IMR-90 (cell line): ENCODE results near the gene QTRT2. TPM values are rescaled to one million over a fixed set of nuclear protein-coding genes. Genes with fewer than 3 reads are reported as not detected.

Experiments
- ATAC-seq: fragments of 200-7000 bp; cut with Tn5 transposase; 2 replicates; pipeline ENCODE4 v1.9.1; 2020; ENCODE audit warnings: low read depth, mild to moderate bottlenecking, moderate library complexity
- BruUV-seq: library from RNA; stranded (reverse); fragments of 400-500 nt; replicated peaks from 2 replicates; lab custom pipeline; 2021; lab: Mats Ljungman, UMichigan
- CTCF ChIA-PET: fragments of 300-600 bp; formaldehyde crosslinking; extraction: SDS; loops from one replicate; lab custom pipeline; 2021; ENCODE audit warnings: antibody characterized with exemption; lab: Yijun Ruan, JAX
- POLR2A ChIA-PET: fragments of 300-600 bp; sonication (Branson Sonifier 250); formaldehyde crosslinking; loops from one replicate; lab custom pipeline; 2022; ENCODE audit warnings: antibody characterized with exemption; ENCODE audit not compliant: unreplicated experiment; lab: Charles Lee
- DNase-seq: peaks from one replicate; pipeline ENCODE4 v3.0.0; 2013
- H2AFZ ChIP-seq: replicated peaks from 2 replicates; pipeline ENCODE3; 2013; ENCODE audit warnings: low read length, mild to moderate bottlenecking; ENCODE audit not compliant: poor library complexity
- H2AK5ac ChIP-seq: 2 replicates; pipeline ENCODE4 v1.6.1; 2013; ENCODE audit warnings: low read depth, low read length, inconsistent platforms
- H2AK9ac ChIP-seq: replicated peaks from 2 replicates; pipeline ENCODE3; 2013; ENCODE audit warnings: mild to moderate bottlenecking, low read depth, low read length, moderate library complexity; ENCODE audit not compliant: poor library complexity
- H2BK120ac ChIP-seq: 2 replicates; pipeline ENCODE4 v1.6.1; 2013; ENCODE audit warnings: low read depth, low read length, inconsistent platforms
- H2BK15ac ChIP-seq: 3 replicates; pipeline ENCODE4 v1.6.1; 2013; ENCODE audit warnings: low read depth, low read length, inconsistent platforms
- H2BK20ac ChIP-seq: 2 replicates; pipeline ENCODE4 v1.6.1; 2013; ENCODE audit warnings: low read depth, mild to moderate bottlenecking, inconsistent platforms, low read length, moderate library complexity
- H2BK5ac ChIP-seq: 2 replicates; pipeline ENCODE4 v1.6.1; 2013; ENCODE audit warnings: mild to moderate bottlenecking, low read depth, low read length, inconsistent platforms; ENCODE audit not compliant: poor library complexity, severe bottlenecking
- H3K14ac ChIP-seq: replicated peaks from 2 replicates; pipeline ENCODE4 v1.6.1; 2013; ENCODE audit warnings: low read depth, low read length, inconsistent platforms
- H3K18ac ChIP-seq: 2 replicates; pipeline ENCODE4 v1.6.1; 2013; ENCODE audit warnings: low read depth, low read length, control low read depth
- H3K23ac ChIP-seq: 2 replicates; pipeline ENCODE4 v1.6.1; 2013; ENCODE audit warnings: low read depth, low read length, inconsistent platforms
- H3K27ac ChIP-seq: 2 replicates; pipeline ENCODE4 v1.5.1; 2013; ENCODE audit warnings: mild to moderate bottlenecking, control low read depth, low read length; ENCODE audit not compliant: insufficient read depth
- H3K27me3 ChIP-seq: 2 replicates; pipeline ENCODE4 v1.6.1; 2013; ENCODE audit warnings: low read length; ENCODE audit not compliant: control insufficient read depth, insufficient read depth
- H3K36me3 ChIP-seq: 2 replicates; pipeline ENCODE4 v1.6.1; 2013; ENCODE audit warnings: low read length, mixed read lengths; ENCODE audit not compliant: control insufficient read depth, insufficient read depth
- H3K4ac ChIP-seq: 2 replicates; pipeline ENCODE4 v1.6.1; 2013; ENCODE audit warnings: low read depth, low read length, inconsistent platforms
- H3K4me1 ChIP-seq: 2 replicates; pipeline ENCODE4 v1.6.1; 2013; ENCODE audit warnings: low read length, mixed read lengths; ENCODE audit not compliant: control insufficient read depth, insufficient read depth
- H3K4me2 ChIP-seq: 2 replicates; pipeline ENCODE4 v1.6.1; 2013; ENCODE audit warnings: low read depth, mild to moderate bottlenecking, control low read depth, low read length, moderate library complexity
- H3K4me3 ChIP-seq: 2 replicates; pipeline ENCODE4 v1.5.1; 2013; ENCODE audit warnings: low read depth, mild to moderate bottlenecking, control low read depth, low read length, moderate library complexity; ENCODE audit not compliant: insufficient read depth
- H3K56ac ChIP-seq: 2 replicates; pipeline ENCODE4 v1.6.1; 2013; ENCODE audit warnings: low read length, inconsistent platforms; ENCODE audit not compliant: insufficient read depth; ENCODE audit errors: extremely low read depth
- H3K79me1 ChIP-seq, 2 experiments: 2 replicates each; pipeline ENCODE4 v1.6.1; 2013; ENCODE audit warnings: low read length in 2 of 2, inconsistent platforms in 1 of 2, low read depth in 1 of 2
- H3K9ac ChIP-seq: 2 replicates; pipeline ENCODE4 v1.6.1; 2013; ENCODE audit warnings: low read depth, low read length, control low read depth
- H3K9me1 ChIP-seq: 2 replicates; pipeline ENCODE4 v1.6.1; 2013; ENCODE audit warnings: low read length, inconsistent platforms; ENCODE audit not compliant: insufficient read depth
- H3K9me3 ChIP-seq: 2 replicates; pipeline ENCODE4 v1.6.1; 2013; ENCODE audit warnings: low read length; ENCODE audit not compliant: control insufficient read depth, insufficient read depth
- H4K20me1 ChIP-seq: 2 replicates; pipeline ENCODE4 v1.6.1; 2013; ENCODE audit warnings: low read length, inconsistent platforms; ENCODE audit not compliant: insufficient read depth
- H4K5ac ChIP-seq: 2 replicates; pipeline ENCODE4 v1.6.1; 2013; ENCODE audit warnings: mild to moderate bottlenecking, low read depth, low read length, control low read depth
- H4K8ac ChIP-seq, 2 experiments: 2 replicates each; pipeline ENCODE4 v1.6.1; 2013; ENCODE audit warnings: low read depth in 2 of 2, low read length in 2 of 2, control low read depth in 1 of 2, inconsistent platforms in 1 of 2
- H4K91ac ChIP-seq: 2 replicates; pipeline ENCODE4 v1.6.1; 2013; ENCODE audit warnings: low read depth, low read length, inconsistent platforms; ENCODE audit not compliant: insufficient read depth
- BHLHE40 ChIP-seq: fragments of 150-350 bp; IDR thresholded peaks from 2 replicates; pipeline ENCODE4 v1.6.1; 2016; ENCODE audit warnings: mild to moderate bottlenecking, low read depth, low read length
- CEBPB ChIP-seq: IDR thresholded peaks from 2 replicates; pipeline ENCODE4 v1.6.1; 2012; ENCODE audit warnings: low read depth, low read length, improper control_type of control experiment
- CHD1 ChIP-seq: IDR thresholded peaks from 2 replicates; pipeline ENCODE4 v1.6.1; 2012; ENCODE audit warnings: low read depth, low read length, improper control_type of control experiment
- FOS ChIP-seq: fragments of 150-350 bp; IDR thresholded peaks from 2 replicates; pipeline ENCODE4 v1.6.1; 2016; ENCODE audit warnings: low read depth, low read length
- MAFK ChIP-seq: IDR thresholded peaks from 2 replicates; pipeline ENCODE4 v1.6.1; 2012; ENCODE audit warnings: low read depth, low read length, improper control_type of control experiment
- MAZ ChIP-seq: IDR thresholded peaks from 2 replicates; pipeline ENCODE4 v1.6.1; 2012; ENCODE audit warnings: low read depth, mild to moderate bottlenecking, low read length, improper control_type of control experiment, moderate library complexity, borderline replicate concordance
- MXI1 ChIP-seq: IDR thresholded peaks from 2 replicates; pipeline ENCODE4 v1.6.1; 2012; ENCODE audit warnings: low read depth, mild to moderate bottlenecking, low read length, moderate library complexity, borderline replicate concordance
- NFE2L2 ChIP-seq: fragments of 150-350 bp; IDR thresholded peaks from 2 replicates; pipeline ENCODE4 v1.6.1; 2016; ENCODE audit warnings: low read depth, mild to moderate bottlenecking, low read length
- POLR2A ChIP-seq: IDR thresholded peaks from 2 replicates; pipeline ENCODE4 v1.6.1; 2012; ENCODE audit warnings: mild to moderate bottlenecking, low read depth, low read length
- RAD21 ChIP-seq: IDR thresholded peaks from 2 replicates; pipeline ENCODE4 v1.6.1; 2012; ENCODE audit warnings: low read length, improper control_type of control experiment
- RCOR1 ChIP-seq: IDR thresholded peaks from 2 replicates; pipeline ENCODE4 v1.6.1; 2012; ENCODE audit warnings: mild to moderate bottlenecking, low read length, improper control_type of control experiment; ENCODE audit not compliant: insufficient replicate concordance
- RFX5 ChIP-seq: IDR thresholded peaks from 2 replicates; pipeline ENCODE4 v1.8.0; 2012; ENCODE audit warnings: low read depth, mild to moderate bottlenecking, low read length, moderate library complexity
- SMC3 ChIP-seq: fragments of 150-350 bp; IDR thresholded peaks from 2 replicates; pipeline ENCODE4 v1.6.1; 2016; ENCODE audit warnings: low read depth, mild to moderate bottlenecking, antibody characterized with exemption, low read length, moderate library complexity
- WGBS, 2 experiments: methylation state at CpG; one replicate each; pipeline versions ENCODE4 v1.1.5 to v1.1.7; 2013; ENCODE audit warnings: missing lambda C conversion rate in 2 of 2; ENCODE audit not compliant: insufficient read length in 1 of 2; ENCODE audit errors: extremely low coverage in 2 of 2; 5-methylcytosine and 5-hydroxymethylcytosine counted together
- dilution Hi-C: fragments of 300-500 bp; cut with HindIII; formaldehyde crosslinking; loops from one replicate; pipeline ENCODE4 v1.14.3; 2018; ENCODE audit warnings: low sequenced_read_pairs; ENCODE audit not compliant: unreplicated experiment
- in situ Hi-C: fragments of 300-500 bp; cut with MboI; formaldehyde crosslinking; loops from 3 replicates; pipeline ENCODE4 v1.14.3; 2019; ENCODE audit warnings: low sequenced_read_pairs, inconsistent platforms, mixed read lengths
- intact Hi-C: fragments of 100-400 bp; cut with micrococcal nuclease; formaldehyde crosslinking; loops from 2 replicates; pipeline ENCODE4 v1.10.0; 2022
- polyA plus RNA-seq, 3 experiments: library from polyadenylated mRNA; depleted of rRNA; stranded (reverse); fragments of >200 nt; gene quantifications; 2 replicates each; pipeline ENCODE4 v1.2.3, GENCODE V29; 2012; ENCODE audit warnings: low replicate concordance in 1 of 3
- total RNA-seq: library from RNA; depleted of rRNA; stranded (reverse); fragments of >200 nt; gene quantifications from 2 replicates; pipeline ENCODE4 v1.2.3, GENCODE V29; 2012
- TF ChIP-seq, protein P1 (sequence below): conservative IDR thresholded peaks from 2 replicates; pipeline ENCODE4 v1.5.1; 2012; ENCODE audit warnings: mild to moderate bottlenecking, low read depth, low read length, improper control_type of control experiment
- TF ChIP-seq, protein P2 (sequence below): fragments of 150-350 bp; IDR thresholded peaks from 2 replicates; pipeline ENCODE4 v1.6.1; 2016; ENCODE audit warnings: low read depth, mild to moderate bottlenecking, low read length, moderate library complexity, borderline replicate concordance
- TF ChIP-seq, protein P3 (sequence below): fragments of 150-350 bp; IDR thresholded peaks from 2 replicates; pipeline ENCODE4 v1.6.1; 2017; ENCODE audit warnings: mild to moderate bottlenecking, antibody characterized with exemption, low read length, low read depth

The QTRT2 gene
- total and polyA plus RNA-seq, 2 of the 4 experiments (the other 2 are of a cell fraction) = 7.3 to 15.6 TPM

DNA sequence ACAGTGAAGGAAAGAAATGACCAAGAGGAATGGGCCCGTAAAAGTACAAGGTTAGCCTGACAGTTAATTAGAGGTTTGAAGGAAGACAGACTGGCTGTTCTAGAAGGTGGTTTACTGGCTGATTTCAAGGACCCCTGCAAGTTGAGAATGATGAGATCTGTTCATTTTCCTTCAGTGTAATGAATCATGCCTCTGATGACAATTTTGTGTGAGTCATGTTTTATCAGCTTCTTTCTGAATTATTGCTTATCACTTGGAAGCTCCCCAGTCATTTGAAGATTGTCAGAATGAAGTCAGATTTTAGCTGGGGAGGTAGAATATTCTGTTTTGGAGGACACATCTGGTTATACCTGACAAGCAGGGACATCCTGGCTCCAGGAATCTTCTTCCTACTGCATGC lies 71.7 kb downstream of the QTRT2 start:
- peaks cover 7% of the 10 kb centered on the region for H3K4me1 ChIP-seq
- H3K9me3 ChIP-seq = no peaks in the 10 kb centered on the region
- DNase-seq (peak; percentile 36), ATAC-seq (no peak; the same call in 1 of the 2 replicates)
- peak overlapping the region; percentile 67 for H2BK20ac ChIP-seq
- no peaks in the 10 kb centered on the region for H3K79me1 ChIP-seq
- dilution Hi-C loops (no loop called here), intact Hi-C loops (no loop called here), in situ Hi-C loops (no loop called here)
- no peak overlapping the region for H3K56ac ChIP-seq
- peaks cover 7% of the 10 kb centered on the region for H3K9me1 ChIP-seq
- H4K8ac ChIP-seq = peak overlapping the region in 1 of 2 experiments; percentile 30; a peak in 1 of 4 replicates
- POLR2A ChIA-PET = no interaction called here
- H2AFZ ChIP-seq = no peak overlapping the region
- H4K91ac ChIP-seq = peak overlapping the region; percentile 54
- H2AK5ac ChIP-seq = no peak overlapping the region
- no peaks in the 10 kb centered on the region for H4K20me1 ChIP-seq
- no peak overlapping the region for H2AK9ac ChIP-seq
- peak overlapping the region; percentile 49; the same call in 1 of the 2 replicates for H3K18ac ChIP-seq
- no peak for TF ChIP-seq SMC3
- no peak for TF ChIP-seq NFE2L2
- TF ChIP-seq RCOR1 = no peak
- no peak for TF ChIP-seq RAD21
- TF ChIP-seq RFX5 = no peak
- TF ChIP-seq MAZ = no peak
- TF ChIP-seq CEBPB = no peak
- TF ChIP-seq, protein P1, sequence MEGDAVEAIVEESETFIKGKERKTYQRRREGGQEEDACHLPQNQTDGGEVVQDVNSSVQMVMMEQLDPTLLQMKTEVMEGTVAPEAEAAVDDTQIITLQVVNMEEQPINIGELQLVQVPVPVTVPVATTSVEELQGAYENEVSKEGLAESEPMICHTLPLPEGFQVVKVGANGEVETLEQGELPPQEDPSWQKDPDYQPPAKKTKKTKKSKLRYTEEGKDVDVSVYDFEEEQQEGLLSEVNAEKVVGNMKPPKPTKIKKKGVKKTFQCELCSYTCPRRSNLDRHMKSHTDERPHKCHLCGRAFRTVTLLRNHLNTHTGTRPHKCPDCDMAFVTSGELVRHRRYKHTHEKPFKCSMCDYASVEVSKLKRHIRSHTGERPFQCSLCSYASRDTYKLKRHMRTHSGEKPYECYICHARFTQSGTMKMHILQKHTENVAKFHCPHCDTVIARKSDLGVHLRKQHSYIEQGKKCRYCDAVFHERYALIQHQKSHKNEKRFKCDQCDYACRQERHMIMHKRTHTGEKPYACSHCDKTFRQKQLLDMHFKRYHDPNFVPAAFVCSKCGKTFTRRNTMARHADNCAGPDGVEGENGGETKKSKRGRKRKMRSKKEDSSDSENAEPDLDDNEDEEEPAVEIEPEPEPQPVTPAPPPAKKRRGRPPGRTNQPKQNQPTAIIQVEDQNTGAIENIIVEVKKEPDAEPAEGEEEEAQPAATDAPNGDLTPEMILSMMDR = no peak
- TF ChIP-seq, protein P2, sequence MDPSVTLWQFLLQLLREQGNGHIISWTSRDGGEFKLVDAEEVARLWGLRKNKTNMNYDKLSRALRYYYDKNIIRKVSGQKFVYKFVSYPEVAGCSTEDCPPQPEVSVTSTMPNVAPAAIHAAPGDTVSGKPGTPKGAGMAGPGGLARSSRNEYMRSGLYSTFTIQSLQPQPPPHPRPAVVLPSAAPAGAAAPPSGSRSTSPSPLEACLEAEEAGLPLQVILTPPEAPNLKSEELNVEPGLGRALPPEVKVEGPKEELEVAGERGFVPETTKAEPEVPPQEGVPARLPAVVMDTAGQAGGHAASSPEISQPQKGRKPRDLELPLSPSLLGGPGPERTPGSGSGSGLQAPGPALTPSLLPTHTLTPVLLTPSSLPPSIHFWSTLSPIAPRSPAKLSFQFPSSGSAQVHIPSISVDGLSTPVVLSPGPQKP = no peak
- TF ChIP-seq MXI1 = no peak
- TF ChIP-seq BHLHE40 = no peak
- no peak for TF ChIP-seq POLR2A
- no peak for TF ChIP-seq FOS
- TF ChIP-seq CHD1 = no peak
- TF ChIP-seq, protein P3, sequence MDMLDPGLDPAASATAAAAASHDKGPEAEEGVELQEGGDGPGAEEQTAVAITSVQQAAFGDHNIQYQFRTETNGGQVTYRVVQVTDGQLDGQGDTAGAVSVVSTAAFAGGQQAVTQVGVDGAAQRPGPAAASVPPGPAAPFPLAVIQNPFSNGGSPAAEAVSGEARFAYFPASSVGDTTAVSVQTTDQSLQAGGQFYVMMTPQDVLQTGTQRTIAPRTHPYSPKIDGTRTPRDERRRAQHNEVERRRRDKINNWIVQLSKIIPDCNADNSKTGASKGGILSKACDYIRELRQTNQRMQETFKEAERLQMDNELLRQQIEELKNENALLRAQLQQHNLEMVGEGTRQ = no peak
- no peak for TF ChIP-seq MAFK
- H3K4ac ChIP-seq = peak overlapping the region; percentile 50; the same call in 1 of the 2 replicates
- H3K36me3 ChIP-seq = no peaks in the 10 kb centered on the region
- WGBS, 2 experiments = 60% methylated on average over 1 of the region's 1 CpG; no CpG with 5 or more reads in 1 of the 2 experiments
- CTCF ChIA-PET = interaction anchor here (1.1 kb wide), 1 partner anchor 20 kb away, joined by 3 read pairs; no protein-coding TSS in a partner anchor
- no peak overlapping the region for H3K4me2 ChIP-seq
- H3K27me3 ChIP-seq = no peaks in the 10 kb centered on the region; the same call in 1 of the 2 replicates
- H2BK120ac ChIP-seq = peak overlapping the region; percentile 50
- H4K5ac ChIP-seq = no peak overlapping the region
- no peak overlapping the region for H3K14ac ChIP-seq
- no peak overlapping the region for H3K27ac ChIP-seq
- no peak overlapping the region for H3K9ac ChIP-seq
- no peak overlapping the region for H3K23ac ChIP-seq
- H3K4me3 ChIP-seq = no peak overlapping the region
- no TSS peak for BruUV-seq
- H2BK15ac ChIP-seq = peak overlapping the region; percentile 78; the same call in 1 of the 3 replicates
- no peak overlapping the region for H2BK5ac ChIP-seq
